Left lung (tissue), 10 donors: Measurements from ENCODE around the gene ITGA3. TPM values are rescaled to one million over a fixed set of nuclear protein-coding genes. Genes with fewer than 3 reads are reported as not detected.
A peak's percentile ranks its signal among the peaks of the same experiment; 100 is the strongest.

Experiments used
- ATAC-seq: fragments of 200-7000 bp; cut with Tn5 transposase; one replicate; pipeline ENCODE4 v1.9.1; 2020; ENCODE audit warnings: moderate library complexity
- DNase-seq, 4 donors: peaks; one replicate each; pipeline ENCODE4 v3.0.0-alpha.2; 2013 to 2020
- H3K27ac ChIP-seq, 2 donors: fragments of 200-600 bp; sonication (generic) in 1 of 2; one replicate each; pipeline versions ENCODE4 v1.5.0 to v1.8.0; 2020 to 2021
- H3K27me3 ChIP-seq, 2 donors: fragments of 200-600 bp; sonication (generic) in 1 of 2; one replicate each; pipeline versions ENCODE4 v1.5.0 to v1.8.0; 2020 to 2021
- H3K36me3 ChIP-seq, 2 donors: fragments of 200-600 bp; sonication (generic) in 1 of 2; one replicate each; pipeline versions ENCODE4 v1.5.0 to v1.8.0; 2020 to 2021
- H3K4me1 ChIP-seq, 2 donors: fragments of 200-600 bp; one replicate each; pipeline ENCODE4 v1.8.0; 2021
- H3K4me3 ChIP-seq, 2 donors: fragments of 200-600 bp; sonication (generic) in 1 of 2; one replicate each; pipeline versions ENCODE4 v1.5.0 to v1.8.0; 2020 to 2021; ENCODE audit warnings: mild to moderate bottlenecking in 1 of 2
- H3K9me3 ChIP-seq, 2 donors: fragments of 200-600 bp; sonication (generic) in 1 of 2; one replicate each; pipeline versions ENCODE4 v1.5.0 to v1.8.0; 2020 to 2021
- CTCF ChIP-seq, 2 donors: fragments of 200-600 bp; sonication (generic) in 1 of 2; IDR thresholded peaks; one replicate each; pipeline versions ENCODE4 v1.5.0 to v1.8.0; 2021; ENCODE audit warnings: antibody characterized with exemption in 2 of 2
- intact Hi-C, 2 donors: fragments of 100-400 bp; cut with DNase I; formaldehyde crosslinking; loops; one replicate each; pipeline versions ENCODE4 v1.11.2 to v1.14.2; 2022
- polyA plus RNA-seq, 6 donors: library from polyadenylated mRNA; unstranded; fragments of 120-200 nt; gene quantifications; one replicate each; pipeline ENCODE4 v1.2.1, GENCODE V29; 2013; ENCODE audit not compliant: insufficient read length in 6 of 6
- total RNA-seq, 2 donors: library from RNA; stranded (reverse); fragmentation: NEBNext Ultra II Directional; extraction: Animal tissue kit (Norgen Biotek cat#: 25700); gene quantifications; one replicate each; pipeline ENCODE4 v1.2.1, GENCODE V29; 2021
- donor health status: DM: no; HTN: yes; CAD: no.
- donor health status: DM: no; HTN: no; CAD: no.

Gene ITGA3
- total and polyA plus RNA-seq, 8 donors, result 43.0 to 311 (median 56.5) TPM

DNA sequence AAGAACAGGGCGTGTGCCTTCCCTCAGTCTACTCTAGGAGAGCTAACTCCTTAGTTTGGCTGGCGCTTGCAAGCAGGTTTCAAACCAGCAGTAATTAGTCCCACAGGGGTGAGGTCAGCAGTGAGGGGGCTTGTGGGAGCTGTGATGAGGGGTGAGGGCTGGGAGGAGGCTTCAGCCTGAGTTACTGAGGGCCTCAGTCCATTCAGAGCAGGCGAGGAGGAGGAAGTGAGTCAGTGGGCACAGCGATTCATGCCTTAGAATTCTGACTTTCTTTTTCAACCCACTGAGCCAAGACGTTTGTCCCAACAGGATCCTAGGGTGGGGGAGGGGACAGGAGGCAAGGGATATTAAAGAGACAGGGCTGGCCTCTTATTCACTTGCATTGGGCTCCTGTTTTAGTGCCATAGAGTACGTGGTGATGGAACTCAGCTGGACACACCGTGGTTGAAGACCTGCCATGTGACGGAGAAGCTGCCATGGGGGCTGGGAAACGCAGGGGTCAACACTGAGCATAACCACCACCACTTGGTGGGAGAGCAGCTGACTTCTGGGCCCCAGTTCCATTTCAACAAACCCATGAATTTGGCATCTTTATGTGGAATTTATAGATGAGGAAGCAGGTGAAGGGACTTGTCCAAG, 8.3 kb upstream of the ITGA3 start:
- intact Hi-C loops, result no loop called here
- Histone ChIP-seq H3K9me3 (no peaks in the 10 kb centered on the region), H3K4me3 (no peak overlapping the region), H3K27me3 (no peaks in the 10 kb centered on the region), H3K27ac (peak overlapping the region; percentile 19 to 69), H3K4me1 (peaks cover 16 to 68% of the 10 kb centered on the region in 2 donors), H3K36me3 (no peaks in the 10 kb centered on the region)
- ATAC-seq (no peak), DNase-seq (peak in 1 of 4 donors; percentile 20)
- no peak for TF ChIP-seq CTCF (IDR thresholded peaks at IDR 0.05)

GRCh38 chr17:50048146-50048720, 7.7 kb upstream of the ITGA3 start:
- Histone ChIP-seq H3K4me3 (no peak overlapping the region), H3K9me3 (no peaks in the 10 kb centered on the region), H3K4me1 (peaks cover 18 to 69% of the 10 kb centered on the region in 2 donors), H3K36me3 (no peaks in the 10 kb centered on the region), H3K27ac (peak overlapping the region in 1 of 2 donors; percentile 69), H3K27me3 (peaks cover 0 to under 1% of the 10 kb centered on the region in 2 donors)
- no peak for DNase-seq
- ATAC-seq, result no peak
- intact Hi-C loops, result no loop called here
- no peak for TF ChIP-seq CTCF (IDR thresholded peaks at IDR 0.05)

DNA sequence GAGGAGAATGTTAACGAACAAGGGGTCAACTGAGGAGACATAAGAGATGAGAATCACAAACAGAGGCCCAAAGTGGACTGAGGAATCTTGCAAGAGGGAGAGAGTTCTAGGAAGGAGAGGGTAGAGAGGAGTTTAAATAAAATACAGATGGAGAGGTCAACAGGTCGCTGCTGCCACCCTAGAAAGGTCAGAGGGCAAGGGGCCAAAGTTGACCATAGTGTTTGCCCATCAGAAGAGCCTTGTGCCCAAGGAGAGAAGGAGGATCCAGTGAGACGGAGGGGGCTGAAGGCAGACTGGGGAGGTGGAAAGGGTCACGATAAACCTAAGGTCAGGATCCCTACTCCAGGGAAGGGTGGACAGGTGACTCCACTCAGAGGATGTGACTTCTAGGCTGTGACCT, 6.9 kb upstream of the ITGA3 start:
- ATAC-seq (no peak), DNase-seq (no peak)
- Histone ChIP-seq H3K4me1 (peaks cover 25 to 71% of the 10 kb centered on the region in 2 donors), H3K27ac (no peak overlapping the region), H3K36me3 (no peaks in the 10 kb centered on the region), H3K9me3 (no peaks in the 10 kb centered on the region), H3K4me3 (no peak overlapping the region), H3K27me3 (peaks cover 0 to 8% of the 10 kb centered on the region in 2 donors)
- no peak for TF ChIP-seq CTCF (IDR thresholded peaks at IDR 0.05)
- intact Hi-C loops, result no loop called here

GRCh38 chr17:50049636-50050035, 6.3 kb upstream of the ITGA3 start:
- ATAC-seq, result no peak
- H3K9me3 ChIP-seq, result no peaks in the 10 kb centered on the region
- peaks cover 0 to 15% of the 10 kb centered on the region in 2 donors for H3K27me3 ChIP-seq
- H3K4me1 ChIP-seq, result peaks cover 26 to 73% of the 10 kb centered on the region in 2 donors
- intact Hi-C loops, result no loop called here
- H3K36me3 ChIP-seq, result no peaks in the 10 kb centered on the region
- DNase-seq, result no peak
- no peak for TF ChIP-seq CTCF (IDR thresholded peaks at IDR 0.05)
- no peak overlapping the region for H3K4me3 ChIP-seq
- H3K27ac ChIP-seq, result no peak overlapping the region

DNA sequence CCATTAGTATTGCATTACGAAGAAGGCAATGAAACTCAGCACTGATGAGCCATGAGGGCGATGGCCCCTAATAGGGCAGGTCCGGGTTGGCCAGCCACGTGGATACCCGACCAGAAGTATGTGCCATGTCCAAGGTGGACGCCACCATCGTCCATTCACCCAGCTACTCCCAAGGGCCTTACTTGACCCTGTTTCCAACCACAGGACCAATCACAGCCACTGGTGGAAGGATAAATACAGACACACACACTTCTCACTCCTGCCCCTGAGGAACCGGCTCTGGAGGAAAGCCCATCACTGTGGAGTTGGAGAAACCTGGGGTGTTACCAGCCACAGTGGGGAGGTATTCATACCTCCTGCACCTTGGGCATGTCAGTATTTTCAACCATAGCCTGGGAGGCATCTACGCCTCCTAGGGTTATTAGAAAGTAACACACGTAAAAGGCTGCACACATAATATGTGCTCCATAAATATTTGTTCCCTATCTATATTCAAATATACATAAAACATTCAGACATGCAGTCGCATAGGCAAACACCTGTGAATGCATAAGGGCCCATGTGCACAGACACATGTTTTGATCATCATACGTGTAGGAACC, 5.4 kb upstream of the ITGA3 start:
- no peak overlapping the region for H3K4me3 ChIP-seq
- H3K9me3 ChIP-seq, result no peaks in the 10 kb centered on the region
- no peak for DNase-seq
- ATAC-seq, result no peak
- H3K36me3 ChIP-seq, result no peaks in the 10 kb centered on the region
- peak overlapping the region in 1 of 2 donors; percentile 87 for H3K27ac ChIP-seq
- H3K27me3 ChIP-seq, result peaks cover 0 to 24% of the 10 kb centered on the region in 2 donors
- no peak for TF ChIP-seq CTCF (IDR thresholded peaks at IDR 0.05)
- peaks cover 34 to 78% of the 10 kb centered on the region in 2 donors for H3K4me1 ChIP-seq
- intact Hi-C loops, result no loop called here
